ENCODE measurements around the gene LGALS1.
"Not testable (repeated sequence)": the region's sequence is repeated elsewhere in the genome, so short reads cannot be mapped to it uniquely, and the experiment has no call there.

The LGALS1 gene

GRCh38 chr22:37686002-37686982, 10.9 kb downstream of the LGALS1 start, which contains the start of gene NOL12:
TSS of gene NOL12 (plus strand) at chr22:37686343. CDS start at chr22:37686393, 50 bp downstream.
- DNase-seq (ENCODE audit: low read depth in 3 of 3, low spot score in 1 of 3), result peak; percentile 31 to 67 (median 59)

- no peak for DNase-seq (ENCODE audit: low read depth in 3 of 3, low spot score in 1 of 3)
Measured at GRCh38 chr22:37690407-37690806, 15.0 kb downstream of the LGALS1 start.

DNA sequence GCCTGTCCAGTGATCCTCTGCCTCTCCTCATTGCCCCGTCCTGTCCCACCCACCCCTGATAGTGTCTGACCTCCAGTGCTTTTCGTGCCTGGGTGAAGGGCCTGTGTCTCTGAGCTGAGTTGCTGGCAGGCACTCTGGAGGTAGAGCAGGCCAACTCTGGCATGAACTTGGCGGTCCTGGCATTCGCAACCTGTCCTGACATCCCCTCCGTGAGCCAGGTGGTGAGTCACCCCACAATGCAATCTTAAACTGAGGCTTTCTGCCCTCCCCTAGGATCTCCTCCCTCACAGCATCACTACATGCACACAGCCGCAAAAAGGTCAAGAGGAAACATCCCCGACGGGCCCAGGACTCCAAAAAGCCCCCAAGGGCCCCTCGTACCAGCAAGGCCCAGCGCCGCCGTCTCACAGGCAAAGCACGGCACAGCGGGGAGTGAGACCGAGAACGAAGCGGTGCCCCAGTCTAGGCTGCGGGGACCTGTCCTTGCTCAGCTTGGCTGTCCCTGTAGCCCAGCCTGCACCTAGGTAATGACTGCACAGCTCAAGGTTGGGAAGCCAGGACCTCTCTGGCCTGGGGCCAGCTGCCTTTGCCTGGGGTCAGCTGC, 15.6 kb downstream of the LGALS1 start:
- DNase-seq (ENCODE audit: low read depth in 3 of 3, low spot score in 1 of 3), result no peak

GRCh38 chr22:37692627-37693285, 17.3 kb downstream of the LGALS1 start:
- no peak for DNase-seq (ENCODE audit: low read depth in 3 of 3, low spot score in 1 of 3)

GRCh38 chr22:37694131-37694530, 18.7 kb downstream of the LGALS1 start:
- not testable (repeated sequence) for DNase-seq (ENCODE audit: low read depth in 3 of 3, low spot score in 1 of 3)

- DNase-seq (ENCODE audit: low read depth in 3 of 3, low spot score in 1 of 3), result not testable (repeated sequence)
Measured at GRCh38 chr22:37696260-37696656, 20.8 kb downstream of the LGALS1 start.

DNA sequence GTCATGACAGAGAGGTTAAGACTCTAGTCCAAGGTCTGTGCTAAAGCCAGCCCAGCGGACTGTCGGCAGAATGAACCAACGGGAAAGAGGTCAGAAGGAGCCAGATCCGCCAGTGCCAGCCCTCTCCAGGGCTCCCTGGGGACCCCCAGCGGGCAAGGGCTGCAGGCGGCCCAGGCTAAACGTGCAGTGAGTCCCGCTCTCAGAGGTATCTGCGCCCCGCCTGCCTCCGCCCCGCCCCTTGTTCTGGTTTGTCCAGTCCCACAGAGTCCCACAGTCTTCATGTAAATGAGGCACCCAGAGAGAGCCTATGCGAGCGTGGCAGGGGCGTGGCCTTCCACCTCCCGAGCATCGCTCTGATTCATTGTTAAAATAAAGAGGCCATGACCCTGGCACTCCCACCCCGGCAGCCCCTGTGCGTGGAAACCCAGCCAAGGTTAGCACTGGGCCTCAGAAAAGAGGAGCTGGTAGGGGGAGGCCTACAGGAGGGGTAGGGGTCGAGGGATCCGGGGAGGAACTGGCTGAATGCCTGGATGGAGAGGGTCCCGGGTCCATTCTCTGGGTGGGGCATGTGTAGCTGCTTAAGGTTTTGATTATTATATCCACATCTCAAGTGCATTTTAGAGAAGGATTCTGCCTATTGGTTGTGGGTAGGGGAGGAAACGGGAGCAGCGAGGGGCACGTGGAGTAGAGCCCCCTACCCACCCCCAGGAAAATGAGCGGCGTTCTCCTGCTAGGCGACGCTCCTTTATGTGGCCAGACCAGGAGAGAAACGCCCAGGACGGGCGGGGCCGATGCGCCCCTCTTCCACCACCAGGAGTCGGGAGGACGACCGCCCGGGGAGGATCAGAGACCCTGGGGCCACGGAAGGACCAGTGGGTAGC, 21.5 kb downstream of the LGALS1 start, which contains the start of gene TRIOBP:
TRIOBP (plus strand) TSS at position 392 of the 881 bp plus-strand sequence. CDS start 4,318 bp downstream, outside the sequence.
- peak; percentile 50 to 71 (median 51) for DNase-seq (ENCODE audit: low read depth in 3 of 3, low spot score in 1 of 3)

DNA sequence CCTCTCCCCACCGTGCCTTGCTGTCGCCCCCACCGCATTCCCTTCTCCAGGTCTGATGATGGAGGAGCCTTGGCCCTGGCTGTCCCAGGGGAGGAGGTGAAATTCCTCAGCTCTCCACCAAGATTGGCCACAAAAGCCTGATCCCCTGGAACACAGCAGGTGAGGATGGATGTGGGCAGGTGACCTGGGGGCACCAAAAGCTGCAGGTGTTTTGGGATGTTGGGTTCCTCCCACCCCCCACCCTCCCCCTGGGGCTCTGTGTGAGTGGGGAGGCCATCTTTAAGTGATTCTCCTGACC, 22.1 kb downstream of the LGALS1 start:
- no peak for DNase-seq (ENCODE audit: low read depth in 3 of 3, low spot score in 1 of 3)

DNA sequence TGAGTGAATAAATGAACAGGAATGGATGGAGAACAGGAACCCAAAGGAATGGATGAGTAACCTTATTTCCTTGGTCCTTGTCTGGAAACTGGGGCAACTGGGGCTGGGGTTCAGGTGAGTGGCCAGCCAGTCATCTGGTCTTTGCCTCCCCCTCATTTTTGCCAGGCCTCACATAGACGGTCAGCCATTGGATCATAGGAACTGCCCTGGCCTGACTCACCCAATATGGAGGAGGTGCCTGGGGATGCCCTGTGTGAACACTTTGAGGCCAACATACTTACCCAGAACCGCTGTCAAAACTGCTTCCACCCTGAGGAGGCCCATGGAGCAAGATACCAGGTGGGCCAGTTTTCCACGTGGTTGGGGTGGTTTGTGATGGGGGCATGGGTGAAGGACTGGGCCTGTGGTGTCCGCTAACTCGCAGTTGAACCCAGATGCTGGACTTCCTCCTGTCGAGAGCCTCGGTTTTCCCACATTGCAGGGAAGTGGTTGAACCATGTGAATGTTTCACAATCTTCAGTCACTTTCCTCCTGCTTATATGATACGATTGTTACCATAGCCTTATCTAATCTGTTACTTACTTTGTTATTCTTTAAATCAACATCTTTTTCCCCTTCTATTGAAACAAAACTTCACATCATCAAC, 25.8 kb downstream of the LGALS1 start:
- no peak for DNase-seq (ENCODE audit: low read depth in 3 of 3, low spot score in 1 of 3)

DNA sequence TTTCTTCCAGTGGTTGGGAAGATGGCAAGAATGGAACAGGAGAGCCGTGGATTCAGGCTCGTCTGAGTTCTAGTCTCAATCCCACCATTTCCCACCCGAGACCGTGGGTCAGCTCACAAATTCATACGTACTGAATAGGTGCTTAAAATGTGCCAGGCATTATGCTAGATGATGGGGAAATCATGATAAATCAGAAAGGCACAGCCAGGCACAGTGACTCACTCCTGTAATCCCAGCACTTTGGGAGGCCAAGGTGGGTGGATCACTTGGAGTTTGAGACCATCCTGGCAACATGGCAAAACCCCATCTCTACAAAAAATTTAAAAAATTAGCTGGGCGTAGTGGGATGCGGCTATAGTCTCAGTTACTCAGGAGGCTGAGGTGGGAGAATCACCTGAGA, 28.5 kb downstream of the LGALS1 start:
- no peak for DNase-seq (ENCODE audit: low read depth in 3 of 3, low spot score in 1 of 3)

GRCh38 chr22:37704645-37705044, 29.2 kb downstream of the LGALS1 start:
- no peak for DNase-seq (ENCODE audit: low read depth in 3 of 3, low spot score in 1 of 3)

DNA sequence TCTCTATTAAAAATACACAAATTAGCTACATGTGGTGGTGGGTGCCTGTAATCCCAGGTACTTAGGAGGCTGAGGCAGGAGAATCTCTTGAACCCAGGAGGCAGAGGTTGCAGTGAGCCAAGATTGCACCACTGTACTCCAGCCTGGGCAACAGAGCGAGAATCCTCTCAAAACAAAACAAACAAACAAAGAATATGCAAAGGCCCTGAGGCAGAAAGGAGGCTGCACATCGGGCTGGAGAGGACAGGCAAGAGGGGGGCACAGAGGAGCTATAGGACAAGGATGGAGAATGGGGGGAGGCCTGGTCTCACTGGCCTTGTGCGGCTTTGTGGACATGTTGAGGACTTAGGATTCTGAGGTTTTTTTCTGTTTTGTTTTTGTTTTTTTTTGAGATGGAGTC, 29.8 kb downstream of the LGALS1 start:
- no peak for DNase-seq (ENCODE audit: low read depth in 3 of 3, low spot score in 1 of 3)

- DNase-seq (ENCODE audit: low read depth in 3 of 3, low spot score in 1 of 3), result no peak
Measured at GRCh38 chr22:37708580-37709444, 33.4 kb downstream of the LGALS1 start.

GRCh38 chr22:37709445-37709765, 34.0 kb downstream of the LGALS1 start:
- no peak for DNase-seq (ENCODE audit: low read depth in 3 of 3, low spot score in 1 of 3)

- no peak for DNase-seq (ENCODE audit: low read depth in 3 of 3, low spot score in 1 of 3)
Measured at GRCh38 chr22:37710675-37711074, 35.2 kb downstream of the LGALS1 start.

- no peak for DNase-seq (ENCODE audit: low read depth in 3 of 3, low spot score in 1 of 3)
Measured at GRCh38 chr22:37711490-37711889, 36.1 kb downstream of the LGALS1 start.

DNA sequence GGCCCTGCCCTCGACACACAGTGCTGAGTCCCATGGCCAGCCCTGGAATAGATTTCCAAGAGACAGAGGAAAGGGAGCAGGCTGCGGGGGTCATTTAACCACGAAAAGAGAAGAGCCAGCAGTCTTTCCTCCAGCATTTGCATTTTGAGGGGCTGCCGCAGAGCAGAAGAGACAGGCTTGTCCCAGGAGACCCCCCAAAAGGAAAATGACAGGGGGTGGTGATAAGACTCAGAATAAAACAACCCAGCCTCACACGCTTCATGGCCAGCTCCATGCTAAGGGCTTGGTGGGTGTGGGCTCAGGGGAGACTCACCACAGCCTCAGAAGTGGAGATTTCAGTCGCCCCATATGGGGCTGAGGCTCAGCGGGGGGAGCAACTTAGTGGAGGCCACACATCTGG, 38.3 kb downstream of the LGALS1 start:
- DNase-seq (ENCODE audit: low read depth in 3 of 3, low spot score in 1 of 3), result no peak

- DNase-seq (ENCODE audit: low read depth in 3 of 3, low spot score in 1 of 3), result no peak
Measured at GRCh38 chr22:37714634-37715033, 39.2 kb downstream of the LGALS1 start.

DNA sequence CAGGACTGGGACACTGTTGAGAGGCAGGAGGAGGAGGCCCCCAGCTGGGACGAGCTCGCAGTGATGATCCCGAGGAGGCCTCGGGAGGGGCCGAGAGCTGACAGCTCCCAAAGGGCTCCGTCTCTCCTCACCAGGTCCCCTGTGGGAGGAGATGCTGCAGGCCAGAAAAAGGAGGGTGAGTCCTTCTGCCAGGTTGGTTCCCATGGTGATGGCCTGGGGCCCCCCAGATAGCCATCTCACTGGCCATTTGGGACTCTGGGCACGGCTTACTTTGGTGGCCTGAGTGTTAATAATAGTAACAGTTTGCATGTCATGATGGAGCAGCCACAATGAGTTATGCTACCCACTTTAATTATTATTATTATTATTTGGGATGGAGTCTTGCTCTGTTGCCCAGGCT, 40.3 kb downstream of the LGALS1 start:
- no peak for DNase-seq (ENCODE audit: low read depth in 3 of 3, low spot score in 1 of 3)

- no peak for DNase-seq (ENCODE audit: low read depth in 3 of 3, low spot score in 1 of 3)
Measured at GRCh38 chr22:37716708-37717107, 41.3 kb downstream of the LGALS1 start.
